ENCODE data around the gene PRSS1. TPM values are rescaled to one million over a fixed set of nuclear protein-coding genes. Genes with fewer than 3 reads are reported as not detected.

Gene PRSS1
- polyA plus RNA-seq, 1 donor from 2014 or later = not detected

GRCh38 chr7:142773230-142773629, 24.0 kb downstream of the PRSS1 start:
- no peaks in the 10 kb centered on the region for H3F3A ChIP-seq (ENCODE audit: insufficient read depth, low read length, poor library complexity, severe bottlenecking)
- no peak overlapping the region for H3K9ac ChIP-seq (ENCODE audit: low read length)
- no peaks in the 10 kb centered on the region for H3K36me3 ChIP-seq (ENCODE audit: insufficient read depth, low read length)
- H3K79me2 ChIP-seq (replicated peaks; ENCODE audit: insufficient read depth, low read length) = no peaks in the 10 kb centered on the region
- H3K27me3 ChIP-seq (ENCODE audit: insufficient read depth, low read depth, low read length) = no peaks in the 10 kb centered on the region
- no peak overlapping the region for H3K27ac ChIP-seq (ENCODE audit: low read length)
- no peaks in the 10 kb centered on the region for H3K9me3 ChIP-seq (ENCODE audit: low read length)
- H3K9me2 ChIP-seq (ENCODE audit: insufficient read depth, low read length) = no peaks in the 10 kb centered on the region
- no peaks in the 10 kb centered on the region for H4K20me1 ChIP-seq (ENCODE audit: insufficient read depth)
- H3K4me3 ChIP-seq (ENCODE audit: low read length) = no peak overlapping the region
- H2AFZ ChIP-seq (ENCODE audit: low read depth, low read length) = no peak overlapping the region
- no peak overlapping the region for H3K4me2 ChIP-seq (ENCODE audit: low read length)
- TF ChIP-seq TAF1 (IDR thresholded peaks at IDR 0.05; ENCODE audit: low read depth) = no peak
- TF ChIP-seq MXI1 (conservative IDR thresholded peaks at IDR 0.05; ENCODE audit: poor library complexity, severe bottlenecking) = no peak
- no peak for TF ChIP-seq RAD21 (conservative IDR thresholded peaks at IDR 0.05)
- TF ChIP-seq SMC3 (conservative IDR thresholded peaks at IDR 0.05; ENCODE audit: poor library complexity) = no peak
- TF ChIP-seq EZH2 (IDR thresholded peaks at IDR 0.05; ENCODE audit: borderline replicate concordance, insufficient read depth, low read length, poor library complexity, severe bottlenecking) = no peak
- TF ChIP-seq EP300 (conservative IDR thresholded peaks at IDR 0.05; ENCODE audit: poor library complexity, severe bottlenecking) = no peak
- no peak for TF ChIP-seq POLR2AphosphoS5 (IDR thresholded peaks at IDR 0.05)
- TF ChIP-seq REST (IDR thresholded peaks at IDR 0.05; ENCODE audit: borderline replicate concordance) = no peak
- TF ChIP-seq CTCF (IDR thresholded peaks at IDR 0.05; ENCODE audit: poor library complexity, severe bottlenecking) = no peak

- Histone ChIP-seq H2AFZ (ENCODE audit: low read depth, low read length) (no peak overlapping the region), H3K36me3 (ENCODE audit: insufficient read depth, low read length) (no peaks in the 10 kb centered on the region), H3K4me3 (ENCODE audit: low read length) (no peak overlapping the region), H3K9ac (ENCODE audit: low read length) (no peak overlapping the region), H3F3A (ENCODE audit: insufficient read depth, low read length, poor library complexity, severe bottlenecking) (no peaks in the 10 kb centered on the region), H3K27ac (ENCODE audit: low read length) (no peak overlapping the region), H3K9me3 (ENCODE audit: low read length) (no peaks in the 10 kb centered on the region), H3K4me2 (ENCODE audit: low read length) (no peak overlapping the region), H3K27me3 (ENCODE audit: insufficient read depth, low read depth, low read length) (no peaks in the 10 kb centered on the region), H3K79me2 (replicated peaks; ENCODE audit: insufficient read depth, low read length) (no peaks in the 10 kb centered on the region), H3K9me2 (ENCODE audit: insufficient read depth, low read length) (no peaks in the 10 kb centered on the region), H4K20me1 (ENCODE audit: insufficient read depth) (no peaks in the 10 kb centered on the region)
- TF ChIP-seq TAF1 (IDR thresholded peaks at IDR 0.05; ENCODE audit: low read depth) = no peak
- TF ChIP-seq MXI1 (conservative IDR thresholded peaks at IDR 0.05; ENCODE audit: poor library complexity, severe bottlenecking) = no peak
- no peak for TF ChIP-seq EZH2 (IDR thresholded peaks at IDR 0.05; ENCODE audit: borderline replicate concordance, insufficient read depth, low read length, poor library complexity, severe bottlenecking)
- TF ChIP-seq EP300 (conservative IDR thresholded peaks at IDR 0.05; ENCODE audit: poor library complexity, severe bottlenecking) = no peak
- no peak for TF ChIP-seq REST (IDR thresholded peaks at IDR 0.05; ENCODE audit: borderline replicate concordance)
- no peak for TF ChIP-seq CTCF (IDR thresholded peaks at IDR 0.05; ENCODE audit: poor library complexity, severe bottlenecking)
- TF ChIP-seq SMC3 (conservative IDR thresholded peaks at IDR 0.05; ENCODE audit: poor library complexity) = no peak
- no peak for TF ChIP-seq POLR2AphosphoS5 (IDR thresholded peaks at IDR 0.05)
- no peak for TF ChIP-seq RAD21 (conservative IDR thresholded peaks at IDR 0.05)
Observed at GRCh38 chr7:142773937-142774744, 24.9 kb downstream of the PRSS1 start.
